ENCODE data around the gene SHROOM4.
A peak's percentile ranks its signal among the peaks of the same experiment; 100 is the strongest.

The SHROOM4 gene

DNA sequence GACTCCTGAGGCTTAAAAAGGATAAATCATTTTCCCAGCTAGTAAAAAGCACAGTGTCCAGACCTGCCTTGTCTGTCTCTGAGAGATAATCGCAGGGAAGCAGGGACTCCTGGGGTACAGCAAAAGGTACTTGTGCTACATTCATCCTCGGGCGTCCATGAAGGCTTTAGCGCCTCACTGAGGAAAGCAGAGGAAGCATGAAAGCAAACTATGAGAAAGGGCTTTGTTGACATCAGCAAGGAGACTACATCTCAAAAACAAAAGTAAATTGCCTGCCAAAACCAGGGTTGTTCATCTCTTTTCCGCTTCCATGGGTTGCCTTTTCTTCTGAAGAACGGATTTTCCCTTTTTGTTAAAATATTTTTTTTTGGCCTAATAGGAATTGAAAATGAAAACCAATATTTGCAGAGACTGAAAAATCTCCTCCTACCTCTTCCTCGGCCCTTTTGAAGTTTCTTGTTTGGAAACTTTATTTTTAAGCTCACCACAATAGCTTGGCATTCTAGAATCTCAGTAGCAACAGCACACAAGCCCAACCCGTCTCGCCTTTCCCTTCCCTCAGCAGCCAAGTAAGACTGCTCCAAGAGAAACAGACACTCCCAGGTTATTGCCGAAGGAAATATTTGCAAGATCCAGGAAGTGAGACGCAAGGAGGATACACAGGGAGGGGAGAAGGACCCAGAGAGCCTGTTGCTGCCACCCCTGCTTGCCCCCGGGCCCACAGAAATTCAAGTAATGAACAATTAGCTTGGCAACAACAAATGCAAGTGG is 195.0 kb downstream of the SHROOM4 start:
- Histone ChIP-seq H3K9me2 (replicated peaks; ENCODE audit: insufficient read depth, low read length) (no peaks in the 10 kb centered on the region), H3K36me3 (replicated peaks; ENCODE audit: insufficient read depth, low read length) (no peaks in the 10 kb centered on the region), H3K27ac (ENCODE audit: low read length) (peak overlapping the region; percentile 47; the same call in 1 of the 2 replicates), H3K4me1 (ENCODE audit: low read length) (peaks cover 17% of the 10 kb centered on the region), H2AFZ (ENCODE audit: low read length) (peak overlapping the region; percentile 48; the same call in 1 of the 2 replicates), H3K4me2 (ENCODE audit: low read depth, low read length) (peak overlapping the region; percentile 45; the same call in 1 of the 2 replicates), H3K9me3 (replicated peaks; ENCODE audit: insufficient read depth, low read length) (no peaks in the 10 kb centered on the region), H3K9ac (ENCODE audit: low read length) (0 out of 2 replicates have a peak overlapping the region, but pooled peaks have one; percentile 8), H4K20me1 (ENCODE audit: insufficient read depth, low read length) (no peaks in the 10 kb centered on the region), H3K79me2 (ENCODE audit: low read length) (no peaks in the 10 kb centered on the region), H3K4me3 (ENCODE audit: low read length) (no peak overlapping the region), H3K27me3 (replicated peaks; ENCODE audit: insufficient read depth, low read length) (no peaks in the 10 kb centered on the region), H3F3A (ENCODE audit: insufficient read depth, low read length) (no peaks in the 10 kb centered on the region)
- TF ChIP-seq EZH2 (optimal IDR thresholded peaks at IDR 0.05; ENCODE audit: low read depth, low read length): no peak
- TF ChIP-seq, protein P1, sequence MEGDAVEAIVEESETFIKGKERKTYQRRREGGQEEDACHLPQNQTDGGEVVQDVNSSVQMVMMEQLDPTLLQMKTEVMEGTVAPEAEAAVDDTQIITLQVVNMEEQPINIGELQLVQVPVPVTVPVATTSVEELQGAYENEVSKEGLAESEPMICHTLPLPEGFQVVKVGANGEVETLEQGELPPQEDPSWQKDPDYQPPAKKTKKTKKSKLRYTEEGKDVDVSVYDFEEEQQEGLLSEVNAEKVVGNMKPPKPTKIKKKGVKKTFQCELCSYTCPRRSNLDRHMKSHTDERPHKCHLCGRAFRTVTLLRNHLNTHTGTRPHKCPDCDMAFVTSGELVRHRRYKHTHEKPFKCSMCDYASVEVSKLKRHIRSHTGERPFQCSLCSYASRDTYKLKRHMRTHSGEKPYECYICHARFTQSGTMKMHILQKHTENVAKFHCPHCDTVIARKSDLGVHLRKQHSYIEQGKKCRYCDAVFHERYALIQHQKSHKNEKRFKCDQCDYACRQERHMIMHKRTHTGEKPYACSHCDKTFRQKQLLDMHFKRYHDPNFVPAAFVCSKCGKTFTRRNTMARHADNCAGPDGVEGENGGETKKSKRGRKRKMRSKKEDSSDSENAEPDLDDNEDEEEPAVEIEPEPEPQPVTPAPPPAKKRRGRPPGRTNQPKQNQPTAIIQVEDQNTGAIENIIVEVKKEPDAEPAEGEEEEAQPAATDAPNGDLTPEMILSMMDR (IDR thresholded peaks at IDR 0.05; ENCODE audit: low read length): no peak; the same call in 1 of the 2 replicates
- no peak for DNase-seq

DNA sequence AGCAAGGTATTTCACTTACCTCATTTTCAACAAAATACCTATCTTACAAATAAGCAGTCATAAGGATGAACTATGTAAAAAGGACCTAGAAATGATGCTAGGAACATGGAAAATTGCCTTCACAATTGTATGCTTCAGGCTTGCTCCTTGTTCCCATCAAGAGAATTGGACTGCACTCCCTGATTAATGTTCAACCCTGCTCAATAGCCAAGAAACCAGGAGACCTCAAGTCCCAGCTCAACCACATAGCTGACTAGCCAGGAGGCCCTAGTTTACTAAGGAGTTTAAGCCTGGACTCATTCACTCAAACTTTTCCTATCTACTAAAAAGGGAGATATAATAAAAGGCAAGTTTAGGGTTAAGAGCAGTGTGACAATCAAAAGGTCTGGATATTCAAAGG is 196.8 kb downstream of the SHROOM4 start:
- TF ChIP-seq, protein P1 (IDR thresholded peaks at IDR 0.05; ENCODE audit: low read length): no peak
- no peak for TF ChIP-seq EZH2phosphoT487 (IDR thresholded peaks at IDR 0.05; ENCODE audit: low read length)
- no peak for TF ChIP-seq EZH2 (optimal IDR thresholded peaks at IDR 0.05; ENCODE audit: low read depth, low read length)
- no peak for DNase-seq

DNA sequence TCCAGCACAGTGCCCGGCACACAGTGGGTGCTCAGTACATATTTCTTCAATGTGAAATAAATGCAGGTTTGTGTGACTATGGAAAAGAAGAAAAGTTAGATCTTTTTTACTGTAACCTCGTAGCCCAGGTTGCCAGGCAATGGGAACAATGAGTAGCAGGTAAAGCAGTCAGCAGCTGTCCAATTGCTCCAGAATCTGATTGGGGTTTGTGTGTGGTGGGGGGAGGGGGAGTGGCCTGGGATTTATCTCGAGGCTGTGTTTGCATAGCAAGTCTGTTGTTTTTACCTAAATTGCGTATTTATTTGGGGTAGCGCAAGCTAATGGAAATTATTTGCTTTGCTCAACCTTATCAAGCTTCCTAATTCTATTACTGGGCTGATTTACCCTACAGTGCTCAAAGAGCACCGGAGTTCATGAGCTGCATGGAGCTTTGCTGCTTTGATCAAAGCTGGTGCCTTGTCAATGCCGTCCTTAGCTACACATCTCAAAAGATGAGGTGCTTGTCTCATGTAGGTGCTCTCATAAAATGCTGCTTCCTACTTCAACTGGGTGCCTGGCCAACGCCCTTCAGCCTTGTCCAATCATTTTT is 198.3 kb downstream of the SHROOM4 start:
- H3K79me2 ChIP-seq (ENCODE audit: low read length): no peaks in the 10 kb centered on the region
- no peaks in the 10 kb centered on the region for H3F3A ChIP-seq (ENCODE audit: insufficient read depth, low read length)
- no peaks in the 10 kb centered on the region for H3K27me3 ChIP-seq (replicated peaks; ENCODE audit: insufficient read depth, low read length)
- no peaks in the 10 kb centered on the region for H4K20me1 ChIP-seq (ENCODE audit: insufficient read depth, low read length)
- H2AFZ ChIP-seq (ENCODE audit: low read length): no peak overlapping the region
- no peak overlapping the region for H3K27ac ChIP-seq (ENCODE audit: low read length)
- H3K4me2 ChIP-seq (ENCODE audit: low read depth, low read length): no peak overlapping the region
- TF ChIP-seq, protein P1 (IDR thresholded peaks at IDR 0.05; ENCODE audit: low read length): no peak
- no peak for TF ChIP-seq EZH2phosphoT487 (IDR thresholded peaks at IDR 0.05; ENCODE audit: low read length)
- TF ChIP-seq EZH2 (optimal IDR thresholded peaks at IDR 0.05; ENCODE audit: low read depth, low read length): no peak
- no peaks in the 10 kb centered on the region for H3K9me2 ChIP-seq (replicated peaks; ENCODE audit: insufficient read depth, low read length)
- H3K4me1 ChIP-seq (ENCODE audit: low read length): 0 out of 2 replicates have a peak, but pooled peaks cover 3% of the 10 kb centered on the region
- no peak overlapping the region for H3K9ac ChIP-seq (ENCODE audit: low read length)
- no peaks in the 10 kb centered on the region for H3K9me3 ChIP-seq (replicated peaks; ENCODE audit: insufficient read depth, low read length)
- no peak overlapping the region for H3K4me3 ChIP-seq (ENCODE audit: low read length)
- no peaks in the 10 kb centered on the region for H3K36me3 ChIP-seq (replicated peaks; ENCODE audit: insufficient read depth, low read length)
- DNase-seq: no peak

More for the DNA sequence above, 196.8 kb downstream of the SHROOM4 start:
- no peak overlapping the region for H3K4me3 ChIP-seq (ENCODE audit: low read length)
- no peak overlapping the region for H3K4me2 ChIP-seq (ENCODE audit: low read depth, low read length)
- no peak overlapping the region for H2AFZ ChIP-seq (ENCODE audit: low read length)
- H3F3A ChIP-seq (ENCODE audit: insufficient read depth, low read length): no peaks in the 10 kb centered on the region
- no peaks in the 10 kb centered on the region for H3K79me2 ChIP-seq (ENCODE audit: low read length)
- H3K27ac ChIP-seq (ENCODE audit: low read length): no peak overlapping the region
- H3K4me1 ChIP-seq (ENCODE audit: low read length): peaks cover 8% of the 10 kb centered on the region
- no peaks in the 10 kb centered on the region for H3K9me3 ChIP-seq (replicated peaks; ENCODE audit: insufficient read depth, low read length)
- H4K20me1 ChIP-seq (ENCODE audit: insufficient read depth, low read length): no peaks in the 10 kb centered on the region
- no peaks in the 10 kb centered on the region for H3K9me2 ChIP-seq (replicated peaks; ENCODE audit: insufficient read depth, low read length)
- no peaks in the 10 kb centered on the region for H3K27me3 ChIP-seq (replicated peaks; ENCODE audit: insufficient read depth, low read length)
- no peaks in the 10 kb centered on the region for H3K36me3 ChIP-seq (replicated peaks; ENCODE audit: insufficient read depth, low read length)
- H3K9ac ChIP-seq (ENCODE audit: low read length): no peak overlapping the region

Data from MM.1S (cell line).